HG03571 (cell line): Measurements from ENCODE around the gene GFER.
"Not testable (repeated sequence)": the region's sequence is repeated elsewhere in the genome, so short reads cannot be mapped to it uniquely, and the experiment has no call there.

Experiments used
- ATAC-seq: cut with Tn5 transposase; IDR thresholded peaks from one replicate; pipeline ENCODE4 v1.9.1; 2021; ENCODE audit not compliant: unreplicated experiment

GFER gene

GRCh38 chr16:1983544-1984346 is at the start of gene GFER:
Gene GFER (plus strand): TSS chr16:1984193. CDS start chr16:1984219, 26 bp downstream.
- ATAC-seq, result peak; percentile 70

GRCh38 chr16:1936945-1937479 is 47.0 kb upstream of the GFER start:
- no peak for ATAC-seq

GRCh38 chr16:1938316-1938715 is 45.7 kb upstream of the GFER start:
- no peak for ATAC-seq

- no peak for ATAC-seq
Measured at GRCh38 chr16:1938910-1939309, 45.1 kb upstream of the GFER start.

- ATAC-seq, result not testable (repeated sequence)
Measured at GRCh38 chr16:1939833-1940232, 44.2 kb upstream of the GFER start.

GRCh38 chr16:1940273-1941161 is 43.5 kb upstream of the GFER start:
- ATAC-seq, result no peak

- no peak for ATAC-seq
Measured at GRCh38 chr16:1941162-1942046, 42.6 kb upstream of the GFER start.

- no peak for ATAC-seq
Measured at GRCh38 chr16:1942047-1942809, 41.8 kb upstream of the GFER start.

GRCh38 chr16:1942810-1943726 is 40.9 kb upstream of the GFER start, which contains the start of gene MSRB1:
Gene MSRB1 (minus strand): TSS chr16:1943199. CDS start chr16:1943156, 43 bp downstream.
- peak; percentile 86 for ATAC-seq

- no peak for ATAC-seq
Measured at GRCh38 chr16:1944612-1945199, 39.3 kb upstream of the GFER start.

GRCh38 chr16:1945559-1946391 is 38.2 kb upstream of the GFER start:
- no peak for ATAC-seq

- ATAC-seq, result no peak
Measured at GRCh38 chr16:1946495-1947368, 37.3 kb upstream of the GFER start.

GRCh38 chr16:1947369-1947670 is 36.7 kb upstream of the GFER start:
- ATAC-seq, result no peak

- no peak for ATAC-seq
Measured at GRCh38 chr16:1949507-1949906, 34.5 kb upstream of the GFER start.

GRCh38 chr16:1950047-1950446 is 33.9 kb upstream of the GFER start:
- no peak for ATAC-seq

GRCh38 chr16:1950559-1950958 is 33.4 kb upstream of the GFER start:
- ATAC-seq, result no peak

- no peak for ATAC-seq
Measured at GRCh38 chr16:1953734-1954133, 30.3 kb upstream of the GFER start.
